ENCODE results near the gene OR6C6. TPM values are rescaled to one million over a fixed set of nuclear protein-coding genes. Genes with fewer than 3 reads are reported as not detected.

OR6C6 gene
- total RNA-seq, 4 donors from 2014 or later = not detected

- H3K27ac ChIP-seq = no peak overlapping the region
- no peaks in the 10 kb centered on the region for H3K4me1 ChIP-seq
- H3K9me3 ChIP-seq = no peaks in the 10 kb centered on the region
- H3K36me3 ChIP-seq = no peaks in the 10 kb centered on the region
- H3K4me3 ChIP-seq = no peak overlapping the region
- ATAC-seq = no peak
- no peaks in the 10 kb centered on the region for H3K27me3 ChIP-seq
- 34 to 75% methylated on average over 1 to 2 of the region's 2 CpGs for WGBS, 2 donors (ENCODE audit: low coverage in 1 of 2)
- no peak for TF ChIP-seq CTCF (IDR thresholded peaks at IDR 0.05)
- TF ChIP-seq EP300 (IDR thresholded peaks at IDR 0.05) = no peak
- TF ChIP-seq POLR2A (IDR thresholded peaks at IDR 0.05) = no peak
- no peak for TF ChIP-seq POLR2AphosphoS5 (IDR thresholded peaks at IDR 0.05)
Observed at GRCh38 chr12:55289999-55290398, 6.4 kb downstream of the OR6C6 start.

GRCh38 chr12:55280991-55281390 is 15.4 kb downstream of the OR6C6 start:
- no peak overlapping the region for H3K27ac ChIP-seq
- no peak for TF ChIP-seq POLR2AphosphoS5 (IDR thresholded peaks at IDR 0.05)
- TF ChIP-seq CTCF (IDR thresholded peaks at IDR 0.05) = no peak
- TF ChIP-seq POLR2A (IDR thresholded peaks at IDR 0.05) = no peak
- no peak for TF ChIP-seq EP300 (IDR thresholded peaks at IDR 0.05)
- no peak for ATAC-seq
- no peaks in the 10 kb centered on the region for H3K27me3 ChIP-seq
- WGBS, 2 donors (ENCODE audit: low coverage in 1 of 2) = 49 to 60% methylated on average over 2 of the region's 2 CpGs
- H3K4me3 ChIP-seq = no peak overlapping the region
- no peaks in the 10 kb centered on the region for H3K36me3 ChIP-seq
- no peaks in the 10 kb centered on the region for H3K9me3 ChIP-seq
- no peaks in the 10 kb centered on the region for H3K4me1 ChIP-seq

- H3K9me3 ChIP-seq = no peaks in the 10 kb centered on the region
- H3K4me1 ChIP-seq = no peaks in the 10 kb centered on the region
- H3K4me3 ChIP-seq = no peak overlapping the region
- WGBS, 2 donors (ENCODE audit: low coverage in 1 of 2) = 64 to 78% methylated on average over 2 of the region's 2 CpGs
- TF ChIP-seq POLR2A (IDR thresholded peaks at IDR 0.05) = no peak
- no peak for TF ChIP-seq POLR2AphosphoS5 (IDR thresholded peaks at IDR 0.05)
- no peak for TF ChIP-seq CTCF (IDR thresholded peaks at IDR 0.05)
- TF ChIP-seq EP300 (IDR thresholded peaks at IDR 0.05) = no peak
- H3K36me3 ChIP-seq = no peaks in the 10 kb centered on the region
- H3K27me3 ChIP-seq = no peaks in the 10 kb centered on the region
- no peak overlapping the region for H3K27ac ChIP-seq
- ATAC-seq = no peak
Observed at GRCh38 chr12:55258303-55258702, 38.1 kb downstream of the OR6C6 start.

- no peaks in the 10 kb centered on the region for H3K36me3 ChIP-seq
- ATAC-seq = no peak
- no peak for TF ChIP-seq CTCF (IDR thresholded peaks at IDR 0.05)
- TF ChIP-seq POLR2A (IDR thresholded peaks at IDR 0.05) = no peak
- TF ChIP-seq EP300 (IDR thresholded peaks at IDR 0.05) = no peak
- TF ChIP-seq POLR2AphosphoS5 (IDR thresholded peaks at IDR 0.05) = no peak
- H3K4me3 ChIP-seq = no peak overlapping the region
- no peaks in the 10 kb centered on the region for H3K4me1 ChIP-seq
- no peak overlapping the region for H3K27ac ChIP-seq
- 75 to 76% methylated on average over 2 to 4 of the region's 4 CpGs for WGBS, 2 donors (ENCODE audit: low coverage in 1 of 2)
- H3K27me3 ChIP-seq = no peaks in the 10 kb centered on the region
- no peaks in the 10 kb centered on the region for H3K9me3 ChIP-seq
Observed at GRCh38 chr12:55256831-55257230, 39.5 kb downstream of the OR6C6 start.

GRCh38 chr12:55253281-55253680 is 43.1 kb downstream of the OR6C6 start:
- H3K9me3 ChIP-seq = no peaks in the 10 kb centered on the region
- H3K27me3 ChIP-seq = no peaks in the 10 kb centered on the region
- H3K27ac ChIP-seq = no peak overlapping the region
- no peak for TF ChIP-seq POLR2A (IDR thresholded peaks at IDR 0.05)
- TF ChIP-seq POLR2AphosphoS5 (IDR thresholded peaks at IDR 0.05) = no peak
- no peak for TF ChIP-seq CTCF (IDR thresholded peaks at IDR 0.05)
- TF ChIP-seq EP300 (IDR thresholded peaks at IDR 0.05) = no peak
- ATAC-seq = no peak
- H3K4me1 ChIP-seq = no peaks in the 10 kb centered on the region
- H3K36me3 ChIP-seq = no peaks in the 10 kb centered on the region
- no peak overlapping the region for H3K4me3 ChIP-seq

Data from gastroesophageal sphincter (tissue), 4 donors.